HG02884 (cell line): ENCODE data around the gene ADGRE3.
"Not testable (repeated sequence)": the region's sequence is repeated elsewhere in the genome, so short reads cannot be mapped to it uniquely, and the experiment has no call there.

Experiments
- ATAC-seq: cut with Tn5 transposase; IDR thresholded peaks from one replicate; pipeline ENCODE4 v1.9.1; 2021; ENCODE audit warnings: mild to moderate bottlenecking, moderate library complexity; ENCODE audit not compliant: unreplicated experiment

The ADGRE3 gene

GRCh38 chr19:14603990-14604387 is 70.7 kb downstream of the ADGRE3 start:
- no peak for ATAC-seq

- ATAC-seq, result no peak
These were observed 75.0 kb downstream of the ADGRE3 start for GRCh38 chr19:14599548-14600147.

DNA sequence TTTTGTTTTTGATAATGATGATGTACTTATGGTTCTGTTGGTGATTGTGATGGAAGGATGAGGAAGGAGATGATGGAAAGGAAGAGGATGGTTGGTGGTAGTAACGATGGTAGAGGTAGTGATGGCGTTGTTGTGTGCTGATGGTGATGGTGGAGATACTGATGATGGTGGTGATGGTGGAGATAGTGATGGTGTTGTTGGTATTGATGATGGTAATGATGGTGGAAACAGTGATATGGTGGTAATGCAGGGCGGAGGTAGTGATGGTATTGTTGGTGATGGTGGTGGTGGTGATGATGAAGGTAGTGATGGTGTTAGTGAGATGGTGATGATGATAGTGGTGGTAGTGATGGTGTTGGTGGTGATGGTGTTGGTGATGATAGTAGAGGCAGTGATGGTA is 79.1 kb downstream of the ADGRE3 start:
- ATAC-seq, result no peak

DNA sequence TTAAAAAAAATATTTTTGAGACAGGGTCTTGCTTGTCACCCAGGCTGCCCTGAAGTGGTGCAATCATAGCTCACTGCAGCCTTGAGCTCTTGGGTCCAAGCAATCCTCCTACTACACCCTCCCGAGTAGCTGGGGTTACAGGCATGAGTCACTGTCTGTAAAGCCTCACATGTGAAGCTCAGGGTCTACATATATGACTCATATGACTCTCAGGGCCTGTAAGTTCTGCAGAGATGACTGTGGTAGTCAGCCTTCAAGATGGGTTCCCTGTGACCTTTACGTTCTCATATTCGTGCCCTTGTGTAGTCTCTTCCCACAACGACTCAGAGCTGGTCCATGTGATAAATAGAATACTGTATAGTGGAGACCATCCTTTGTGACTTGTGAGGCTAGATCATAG is 85.2 kb downstream of the ADGRE3 start:
- ATAC-seq, result not testable (repeated sequence)

DNA sequence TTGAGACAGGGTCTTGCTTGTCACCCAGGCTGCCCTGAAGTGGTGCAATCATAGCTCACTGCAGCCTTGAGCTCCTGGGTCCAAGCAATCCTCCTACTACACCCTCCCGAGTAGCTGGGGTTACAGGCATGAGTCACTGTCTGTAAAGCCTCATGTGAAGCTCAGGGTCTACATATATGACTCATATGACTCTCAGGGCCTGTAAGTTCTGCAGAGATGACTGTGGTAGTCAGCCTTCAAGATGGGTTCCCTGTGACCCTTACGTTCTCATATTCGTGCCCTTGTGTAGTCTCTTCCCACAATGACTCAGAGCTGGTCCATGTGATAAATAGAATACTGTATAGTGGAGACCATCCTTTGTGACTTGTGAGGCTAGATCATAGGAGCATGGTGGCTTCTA is 89.5 kb downstream of the ADGRE3 start:
- ATAC-seq, result peak; percentile 57

- not testable (repeated sequence) for ATAC-seq
These were observed 90.3 kb downstream of the ADGRE3 start for GRCh38 chr19:14584372-14584771.

- ATAC-seq, result no peak
These were observed 91.7 kb downstream of the ADGRE3 start, which contains the start of gene CLEC17A for GRCh38 chr19:14582894-14583340. TSS of gene CLEC17A (plus strand) at chr19:14583084. CDS start at chr19:14583161, 77 bp downstream.

DNA sequence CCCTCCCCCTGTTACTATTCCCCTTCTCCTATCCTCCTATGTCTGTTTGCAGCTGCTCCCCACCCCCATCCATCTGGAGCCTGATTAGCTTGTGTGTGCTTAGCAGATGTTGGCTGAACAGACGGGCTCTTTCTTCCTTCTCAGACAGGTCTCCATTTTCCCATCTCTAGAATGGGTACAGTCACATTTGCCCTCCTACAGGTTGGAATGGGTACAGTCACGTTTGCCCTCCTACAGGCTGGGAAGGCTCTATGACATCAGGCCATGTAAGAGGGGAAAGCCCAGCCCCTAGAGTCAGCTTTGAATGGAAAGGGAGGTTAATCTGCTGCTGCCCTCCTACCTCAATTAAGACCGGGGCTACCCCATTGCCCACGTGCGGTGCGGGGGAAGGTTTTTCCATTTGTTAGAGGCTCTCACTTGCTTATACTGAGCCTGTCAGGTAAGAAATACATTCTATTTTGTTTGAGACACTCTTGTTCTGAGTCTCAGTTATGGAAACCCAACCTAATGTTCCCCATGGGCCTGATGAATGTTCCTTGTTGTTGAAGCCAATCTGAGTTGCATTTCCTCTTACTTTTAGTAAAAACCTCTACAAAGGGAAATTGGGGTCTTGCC is 93.9 kb downstream of the ADGRE3 start:
- ATAC-seq, result no peak

DNA sequence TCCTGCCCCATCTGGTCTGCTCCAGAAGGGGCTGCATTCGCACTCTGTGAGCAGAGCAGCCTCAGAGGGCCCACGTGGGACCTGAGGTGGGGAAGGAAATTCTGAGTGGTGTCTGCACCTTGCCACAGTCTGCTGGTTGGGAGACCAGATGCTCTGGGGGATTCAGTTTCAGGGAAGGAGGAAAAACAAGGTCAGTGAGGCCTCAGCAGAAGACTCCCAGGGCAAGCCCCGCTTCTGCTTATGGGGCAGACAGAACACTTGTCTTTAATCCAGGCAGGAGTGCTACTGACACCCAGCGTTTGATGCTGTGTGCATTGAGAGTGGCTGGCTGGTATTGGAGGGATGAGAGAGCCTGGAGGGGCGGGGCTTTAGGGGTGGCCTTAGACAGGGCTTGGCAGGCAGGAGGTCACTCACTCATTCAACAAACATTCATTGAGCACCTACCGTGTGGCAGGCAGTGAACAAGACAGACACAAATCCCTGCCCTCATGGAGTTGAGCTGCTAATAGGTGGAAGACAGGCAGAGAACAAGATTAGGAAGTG is 96.7 kb downstream of the ADGRE3 start:
- ATAC-seq, result no peak

DNA sequence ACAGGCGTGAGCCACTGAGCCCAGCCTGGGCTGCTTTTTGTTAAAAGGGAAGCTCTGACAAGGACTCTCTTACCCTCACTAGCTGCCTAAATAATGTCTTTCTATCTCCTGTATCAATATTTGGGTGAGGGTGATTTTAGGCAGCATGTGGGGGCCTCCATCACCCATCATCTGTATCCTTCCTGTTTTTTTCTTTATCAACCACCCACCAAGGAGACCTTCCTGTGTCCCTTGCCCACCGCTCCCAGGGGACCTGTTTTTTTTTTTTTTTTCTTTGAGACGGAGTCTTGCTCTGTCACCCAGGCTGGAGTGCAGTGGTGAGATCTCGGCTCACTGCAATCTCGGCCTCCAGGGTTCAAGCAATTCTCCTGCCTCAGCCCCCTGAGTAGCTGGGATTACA is 97.4 kb downstream of the ADGRE3 start:
- ATAC-seq, result no peak

DNA sequence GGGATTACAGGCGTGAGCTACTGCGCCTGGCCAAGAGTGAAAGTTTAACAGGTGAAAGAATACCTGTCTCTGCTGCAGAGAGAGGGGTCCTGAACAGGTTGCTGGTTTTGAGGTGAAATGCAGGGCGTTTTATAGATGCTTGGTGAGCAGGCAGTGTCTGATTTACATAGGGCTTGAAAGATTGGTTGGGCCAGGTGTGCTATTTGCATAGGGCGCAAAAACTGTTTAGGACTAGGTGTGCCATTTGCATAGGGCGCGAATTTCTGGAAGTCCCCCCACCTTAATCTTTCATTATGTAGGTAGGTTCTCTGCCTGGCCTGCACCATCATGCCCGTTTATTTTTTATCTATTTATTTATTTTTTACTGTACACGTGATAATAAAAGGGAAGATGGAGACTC is 98.3 kb downstream of the ADGRE3 start:
- ATAC-seq, result no peak

GRCh38 chr19:14575428-14575980 is 99.1 kb downstream of the ADGRE3 start:
- ATAC-seq, result no peak

- ATAC-seq, result peak; percentile 82
These were observed 102.8 kb downstream of the ADGRE3 start, which contains the start of gene NDUFB7 for GRCh38 chr19:14571695-14572490. TSS of gene NDUFB7 (minus strand) at chr19:14572066. CDS start at chr19:14572000, 66 bp downstream.

GRCh38 chr19:14570864-14571527 is 103.6 kb downstream of the ADGRE3 start:
- ATAC-seq, result no peak
